ENCODE measurements around the gene ANKRD40.
"Not testable (repeated sequence)": the region's sequence is repeated elsewhere in the genome, so short reads cannot be mapped to it uniquely, and the experiment has no call there.

Gene ANKRD40, protein sequence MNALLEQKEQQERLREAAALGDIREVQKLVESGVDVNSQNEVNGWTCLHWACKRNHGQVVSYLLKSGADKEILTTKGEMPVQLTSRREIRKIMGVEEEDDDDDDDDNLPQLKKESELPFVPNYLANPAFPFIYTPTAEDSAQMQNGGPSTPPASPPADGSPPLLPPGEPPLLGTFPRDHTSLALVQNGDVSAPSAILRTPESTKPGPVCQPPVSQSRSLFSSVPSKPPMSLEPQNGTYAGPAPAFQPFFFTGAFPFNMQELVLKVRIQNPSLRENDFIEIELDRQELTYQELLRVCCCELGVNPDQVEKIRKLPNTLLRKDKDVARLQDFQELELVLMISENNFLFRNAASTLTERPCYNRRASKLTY

DNA sequence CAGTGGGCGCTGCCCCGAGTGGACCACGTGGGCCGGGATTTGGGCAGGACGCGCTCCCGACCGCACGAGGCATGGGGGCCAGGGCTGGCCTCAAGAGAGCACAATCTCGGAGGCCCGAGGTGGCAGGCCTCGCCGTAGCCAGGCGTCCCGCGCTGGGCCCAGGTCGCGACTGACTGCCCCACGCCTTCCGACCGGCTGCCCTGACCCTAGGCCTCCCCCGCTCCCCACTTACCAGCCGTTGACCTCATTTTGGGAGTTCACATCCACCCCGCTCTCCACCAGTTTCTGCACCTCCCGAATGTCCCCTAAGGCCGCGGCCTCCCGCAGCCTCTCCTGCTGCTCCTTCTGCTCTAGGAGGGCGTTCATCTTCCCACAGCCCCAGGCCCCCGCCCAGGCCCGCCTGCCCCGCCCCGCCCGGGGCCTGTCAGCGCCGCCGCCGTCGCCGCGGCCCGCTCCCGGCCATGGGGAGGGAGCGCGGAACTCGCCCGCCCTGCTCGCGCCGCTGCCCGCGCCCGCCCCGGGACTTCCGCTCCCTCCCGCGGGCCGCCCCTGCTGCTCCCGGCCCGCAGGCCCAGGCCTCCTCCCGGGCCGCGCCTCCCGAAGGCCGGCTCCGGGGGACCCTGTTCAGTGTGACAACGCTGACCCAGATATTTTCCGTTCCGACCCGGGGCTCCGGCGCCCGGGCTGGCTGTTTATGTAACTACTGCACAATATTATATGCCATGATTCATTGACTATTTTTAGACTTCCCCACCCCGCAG lies at the start of gene ANKRD40:
Gene ANKRD40 (minus strand): TSS at position 626 of the 761 bp plus-strand sequence. CDS start 260 bp downstream, at position 366.
- DNase-seq = peak; percentile 89

DNA sequence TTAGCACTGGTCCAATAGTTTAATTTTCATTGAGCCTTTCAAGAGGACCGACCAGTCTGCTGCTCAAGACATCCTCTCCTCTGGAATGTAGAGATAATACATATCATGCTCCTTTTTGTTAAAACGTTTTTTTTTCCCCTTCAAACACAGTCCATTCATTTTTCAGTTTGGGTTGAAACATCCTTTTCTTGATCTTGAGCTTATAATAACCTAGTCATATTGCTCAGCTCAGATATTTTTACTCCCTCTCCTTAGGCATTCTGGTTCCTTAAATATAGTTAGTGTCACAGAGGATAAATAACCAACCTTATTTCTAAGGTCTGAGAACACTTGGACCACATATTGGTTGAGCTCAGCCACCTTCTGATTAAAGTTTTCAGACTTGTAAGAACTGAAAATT lies 46.8 kb upstream of the ANKRD40 start:
- DNase-seq = no peak

DNA sequence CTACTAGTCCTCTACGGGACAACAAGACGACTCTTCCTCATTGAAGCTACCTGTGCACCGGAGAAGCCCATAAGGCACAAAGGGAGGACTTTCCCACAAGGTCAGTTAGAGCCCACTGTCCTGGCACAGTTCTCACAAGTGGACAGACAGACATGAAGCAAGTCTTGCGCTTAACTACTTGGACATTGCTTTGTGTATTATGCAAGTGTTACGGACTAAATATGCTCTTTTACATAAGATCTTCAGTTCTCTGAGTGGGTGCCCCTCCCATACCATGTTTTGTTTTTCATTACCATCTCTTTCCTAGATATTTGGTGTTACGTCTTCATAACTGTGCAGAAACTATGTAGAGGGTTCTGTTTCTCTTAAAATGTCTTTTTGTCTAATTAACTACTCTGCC lies 41.5 kb upstream of the ANKRD40 start:
- DNase-seq = no peak

DNA sequence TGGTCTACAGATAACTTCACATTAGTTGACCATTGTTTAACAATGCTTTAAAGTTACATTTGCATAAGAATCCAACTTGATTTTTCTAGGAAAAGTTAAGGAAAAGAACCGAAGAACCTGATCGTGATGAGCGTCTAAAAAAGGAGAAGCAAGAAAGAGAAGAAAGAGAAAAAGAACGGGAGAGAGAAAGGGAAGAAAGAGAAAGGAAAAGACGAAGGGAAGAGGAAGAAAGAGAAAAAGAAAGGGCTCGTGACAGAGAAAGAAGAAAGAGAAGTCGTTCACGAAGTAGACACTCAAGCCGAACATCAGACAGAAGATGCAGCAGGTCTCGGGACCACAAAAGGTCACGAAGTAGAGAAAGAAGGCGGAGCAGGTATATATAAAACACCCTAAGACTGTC lies 37.9 kb upstream of the ANKRD40 start:
- DNase-seq = no peak

DNA sequence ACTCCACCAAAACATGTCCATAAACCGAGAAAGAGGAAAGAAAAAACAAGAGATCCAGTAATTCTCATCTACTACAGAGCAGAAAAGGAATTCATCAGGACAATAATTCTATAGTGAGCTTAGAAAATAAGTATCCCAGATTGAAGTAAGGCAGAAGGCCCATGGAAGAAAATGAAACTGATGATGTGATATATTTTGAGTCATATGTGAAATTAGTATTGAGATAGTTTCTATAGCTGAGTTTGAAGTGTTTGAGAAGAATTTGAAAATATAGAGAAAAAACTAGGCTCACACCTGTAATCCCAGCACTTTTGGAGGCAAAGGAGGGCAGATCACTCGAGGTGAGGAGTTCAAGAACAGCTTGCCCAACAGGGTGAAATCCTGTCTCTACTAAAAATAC lies 31.4 kb upstream of the ANKRD40 start:
- no peak for DNase-seq

DNA sequence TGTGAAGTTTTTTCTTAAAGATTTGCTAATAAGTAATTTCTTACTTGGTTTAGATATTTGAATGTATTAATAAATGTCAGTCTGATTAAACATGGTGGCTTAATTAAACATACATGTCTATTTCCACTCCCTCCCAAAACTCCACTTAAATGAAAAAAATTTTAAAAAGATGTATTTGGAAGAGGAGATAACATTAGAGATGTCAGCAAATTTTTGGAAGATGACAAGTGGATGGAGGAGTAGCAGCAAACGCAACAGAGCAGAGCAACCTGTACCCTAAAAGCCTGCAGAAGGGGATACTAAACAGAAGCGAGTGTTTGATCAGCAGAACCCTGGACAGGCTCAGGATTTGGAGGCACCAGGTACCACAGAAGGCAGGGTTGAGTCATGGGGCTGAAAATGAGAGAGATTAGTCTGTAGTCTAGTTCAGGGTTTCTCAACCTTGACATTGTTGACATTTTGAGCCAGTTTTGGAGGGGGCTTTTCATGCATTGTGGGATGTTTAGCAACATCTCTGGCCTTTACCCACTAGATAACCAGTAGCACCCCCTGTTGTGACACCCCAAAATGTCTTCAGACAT lies 29.5 kb upstream of the ANKRD40 start:
- no peak for DNase-seq

DNA sequence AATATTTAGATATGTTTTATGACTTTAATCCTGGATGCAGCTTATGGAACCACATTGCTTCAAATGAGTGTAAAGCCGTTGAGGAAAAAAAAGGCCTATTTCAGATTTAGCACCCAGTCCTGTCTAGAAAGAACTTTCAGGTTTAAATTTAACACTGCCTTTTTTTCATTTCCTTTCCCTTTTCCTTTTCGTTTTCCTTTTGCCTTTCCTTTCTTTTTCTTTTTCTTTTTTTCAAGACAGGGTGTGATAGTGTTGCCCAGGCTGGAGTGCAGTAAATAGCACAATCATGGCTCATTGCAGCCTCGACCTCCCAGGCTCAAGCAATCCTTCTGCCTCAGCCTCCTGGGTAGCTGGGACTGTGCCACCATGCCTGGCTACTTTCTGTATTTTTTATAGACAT lies 27.6 kb upstream of the ANKRD40 start:
- no peak for DNase-seq

DNA sequence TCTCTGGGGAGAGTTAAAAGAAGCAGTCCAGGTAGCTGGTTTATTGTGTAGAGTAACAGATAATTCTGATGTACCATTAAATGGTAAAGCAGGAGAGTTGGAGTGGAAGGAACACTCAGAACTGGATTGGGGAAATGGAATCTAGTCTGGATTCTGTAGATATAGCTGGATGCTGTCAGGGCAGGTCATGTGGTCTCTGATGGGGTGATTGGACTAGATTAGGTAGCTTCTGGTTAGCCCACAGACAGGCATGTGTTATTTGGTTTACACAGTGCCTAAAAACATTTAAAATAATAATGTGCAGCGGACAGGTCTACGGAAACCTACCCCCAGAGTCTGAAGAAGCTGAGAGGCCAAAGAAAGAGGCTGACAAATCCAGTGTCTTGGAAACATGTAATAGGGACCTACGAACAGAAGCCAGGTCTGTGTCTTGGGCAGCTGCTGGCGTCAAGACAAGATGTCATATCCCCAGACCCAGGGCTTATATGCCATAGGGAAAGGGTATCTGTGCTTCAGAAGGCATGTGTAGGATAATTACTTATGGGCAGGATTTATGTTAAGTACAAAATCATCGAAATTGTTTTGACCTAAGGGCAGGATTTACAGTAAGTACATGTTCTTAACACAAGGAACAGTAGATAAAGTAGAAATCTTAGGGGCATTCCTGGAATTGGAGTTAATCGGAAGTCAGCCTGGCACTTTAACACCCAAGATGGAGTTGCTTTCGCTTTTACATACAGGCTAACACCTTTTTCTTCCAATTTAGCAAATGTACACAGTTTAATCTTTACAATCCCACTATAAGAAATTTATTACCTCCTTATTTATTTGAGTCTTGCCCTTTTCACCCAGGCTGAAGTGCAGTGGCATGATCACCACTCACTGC lies 24.1 kb upstream of the ANKRD40 start:
- DNase-seq = no peak

DNA sequence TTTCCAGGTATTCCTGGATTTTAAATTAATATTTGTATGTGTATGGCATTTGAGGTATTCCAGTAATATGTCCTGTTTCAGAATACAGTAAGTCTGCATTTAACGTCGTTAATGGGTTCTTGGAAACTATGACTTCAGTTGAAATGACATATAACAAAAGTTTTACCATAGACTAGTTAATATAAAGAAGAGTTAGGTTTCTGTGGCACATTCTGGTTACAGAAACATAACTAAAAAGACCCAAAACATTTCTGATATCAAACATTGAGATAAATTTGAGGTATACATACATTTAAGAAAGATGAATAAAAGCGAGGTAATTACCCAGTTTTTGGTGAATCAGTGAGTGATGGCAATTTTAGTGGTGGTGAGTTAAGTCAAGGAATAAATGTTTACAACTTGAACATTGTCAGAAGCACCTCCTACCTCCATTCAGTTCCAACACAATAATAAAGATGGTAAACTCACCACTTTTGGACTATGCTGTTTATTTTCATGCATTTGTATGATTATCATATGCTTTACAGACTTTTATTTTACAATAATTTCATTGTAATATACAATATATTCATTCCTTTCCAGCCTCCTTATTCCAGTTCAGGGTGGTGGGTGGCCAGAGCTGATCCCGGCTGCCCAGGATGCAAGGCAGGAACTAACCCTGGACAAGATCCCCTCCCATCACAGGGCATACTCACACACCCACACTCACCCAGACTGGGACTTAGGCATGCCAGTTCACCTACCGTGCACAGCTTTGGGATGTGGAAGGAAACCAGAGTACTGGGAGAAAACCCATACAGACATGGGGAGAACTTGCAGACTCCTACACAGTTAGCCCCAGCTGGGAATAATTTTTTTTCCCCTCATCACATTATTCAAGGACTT lies 21.4 kb upstream of the ANKRD40 start:
- DNase-seq = no peak

DNA sequence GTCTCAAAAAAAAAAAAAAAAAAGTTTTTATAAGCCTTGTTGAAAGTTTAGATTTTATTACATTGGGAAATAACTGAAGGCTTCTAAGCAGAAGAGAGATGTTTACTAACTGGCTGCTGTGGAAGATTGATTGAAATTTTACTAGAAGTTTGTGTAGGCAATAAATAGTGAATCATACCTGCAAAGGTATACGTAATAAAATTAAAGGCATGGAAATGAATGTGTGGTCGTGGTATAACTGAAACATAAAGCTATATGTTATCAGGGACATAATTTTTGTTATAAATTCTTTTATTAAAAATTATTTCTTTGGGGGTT lies 20.4 kb upstream of the ANKRD40 start:
- DNase-seq = no peak

DNA sequence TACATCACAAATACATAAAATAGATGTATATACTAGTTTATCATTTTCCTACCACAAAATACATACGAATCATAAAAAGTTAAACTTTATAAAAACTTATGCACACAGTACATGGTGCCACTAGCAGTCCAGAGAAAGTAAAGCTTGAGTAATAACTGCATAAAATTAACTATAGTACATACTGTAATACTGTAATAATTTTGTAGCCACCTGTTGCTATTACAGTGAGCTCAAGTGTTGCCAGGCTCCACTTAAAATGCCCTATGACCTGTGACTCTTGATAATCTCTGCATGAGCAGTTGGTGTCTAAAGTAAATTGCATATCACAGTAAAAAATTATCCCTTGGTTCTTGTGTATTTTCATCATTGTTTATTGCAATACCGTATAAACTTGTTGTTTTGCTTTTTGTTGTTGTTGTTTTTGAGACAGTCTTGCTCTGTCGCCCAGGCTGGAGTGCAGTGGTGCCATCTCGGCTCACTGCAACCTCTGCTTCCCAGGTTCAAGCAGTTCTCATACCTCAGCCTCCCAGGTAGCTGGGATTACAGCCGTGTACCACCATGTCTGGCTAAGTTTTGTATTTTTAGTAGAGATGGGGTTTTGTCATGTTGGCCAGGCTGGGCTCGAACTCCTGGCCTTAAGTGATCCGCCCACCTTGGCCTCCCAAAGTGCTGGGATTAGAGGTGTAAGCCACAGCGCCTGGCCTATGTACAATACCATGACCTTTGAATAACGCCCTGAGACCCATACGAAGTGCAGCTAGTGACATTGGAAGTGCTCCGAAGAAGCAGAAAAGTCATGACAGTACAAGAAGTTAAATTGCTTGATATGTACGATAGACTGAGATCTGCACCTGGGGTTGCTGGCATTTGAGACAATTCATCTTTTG lies 18.3 kb upstream of the ANKRD40 start:
- DNase-seq = no peak

DNA sequence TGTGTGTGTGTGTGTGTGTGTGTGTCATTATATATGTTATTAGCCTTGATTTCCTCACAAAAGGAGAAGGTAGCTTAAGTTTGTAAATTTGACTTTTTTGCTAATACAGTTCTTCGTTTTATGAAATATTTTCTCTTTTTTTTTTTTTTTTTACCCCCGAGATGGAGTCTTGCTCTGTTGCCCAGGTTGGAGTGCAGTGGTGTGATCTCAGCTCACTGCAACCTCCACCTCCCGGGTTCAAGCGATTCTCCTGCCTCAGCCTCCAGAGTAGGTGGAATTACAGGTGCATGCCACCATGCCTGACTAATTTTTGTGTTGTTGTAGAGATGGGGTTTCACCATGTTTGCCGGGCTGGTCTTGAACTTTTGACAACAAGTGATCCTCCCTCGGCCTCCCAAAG lies 16.9 kb upstream of the ANKRD40 start:
- DNase-seq = not testable (repeated sequence)

DNA sequence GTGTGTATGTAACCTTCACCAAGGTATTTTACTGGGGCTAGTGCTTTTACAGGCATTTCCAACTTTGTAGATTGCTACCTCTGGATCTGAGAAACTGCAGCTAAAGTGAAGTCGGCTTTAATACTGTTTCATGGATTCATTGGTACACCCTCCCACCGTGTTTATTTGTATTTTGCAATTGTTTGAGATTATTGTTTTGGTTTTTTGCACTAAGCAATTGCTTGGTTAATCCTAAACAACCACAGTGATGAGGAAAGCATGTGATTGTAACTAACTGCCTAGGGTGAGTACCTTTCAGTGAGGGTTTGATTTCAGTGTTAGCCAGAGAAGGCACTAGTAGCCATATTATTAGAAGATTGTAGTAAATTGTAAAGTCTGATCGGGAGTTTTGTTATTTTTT lies 15.0 kb upstream of the ANKRD40 start:
- DNase-seq = no peak

DNA sequence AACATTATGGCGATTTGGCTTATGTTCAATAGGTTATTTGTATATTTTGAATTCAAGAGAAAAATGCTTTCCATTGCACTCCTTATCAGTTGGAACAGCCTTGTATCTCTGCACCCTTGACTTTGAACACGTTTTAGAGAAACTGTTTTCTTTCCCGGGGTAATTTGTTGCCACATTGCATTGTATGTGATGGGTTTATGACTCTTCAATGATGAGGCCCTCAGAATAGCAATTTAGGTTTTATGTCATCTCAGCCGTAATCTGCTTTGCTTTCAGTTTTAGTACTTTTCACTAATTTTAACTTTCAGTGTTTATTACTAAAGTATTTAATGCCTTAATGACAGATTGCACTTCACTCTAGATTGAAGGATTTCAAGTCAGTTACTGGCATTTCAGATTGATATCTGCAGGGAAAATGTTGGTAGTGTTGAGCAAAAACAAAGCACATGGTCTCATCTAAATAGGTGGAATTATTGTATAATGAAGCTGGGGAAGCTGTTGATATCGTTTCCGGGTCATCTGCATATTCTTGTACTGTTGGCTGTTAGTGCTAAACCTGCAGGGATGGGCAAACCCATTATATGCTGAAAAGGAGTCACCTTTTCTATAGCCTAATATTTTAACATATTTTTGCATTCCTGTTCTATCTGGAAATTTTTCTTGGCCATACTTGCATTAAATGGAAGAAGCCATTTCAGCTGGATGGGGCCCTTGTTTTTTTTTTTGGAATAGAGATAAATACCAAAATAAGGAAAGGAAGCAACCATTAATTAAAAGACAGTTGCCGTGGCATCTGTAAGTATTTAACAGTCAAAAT lies 13.7 kb upstream of the ANKRD40 start:
- no peak for DNase-seq

DNA sequence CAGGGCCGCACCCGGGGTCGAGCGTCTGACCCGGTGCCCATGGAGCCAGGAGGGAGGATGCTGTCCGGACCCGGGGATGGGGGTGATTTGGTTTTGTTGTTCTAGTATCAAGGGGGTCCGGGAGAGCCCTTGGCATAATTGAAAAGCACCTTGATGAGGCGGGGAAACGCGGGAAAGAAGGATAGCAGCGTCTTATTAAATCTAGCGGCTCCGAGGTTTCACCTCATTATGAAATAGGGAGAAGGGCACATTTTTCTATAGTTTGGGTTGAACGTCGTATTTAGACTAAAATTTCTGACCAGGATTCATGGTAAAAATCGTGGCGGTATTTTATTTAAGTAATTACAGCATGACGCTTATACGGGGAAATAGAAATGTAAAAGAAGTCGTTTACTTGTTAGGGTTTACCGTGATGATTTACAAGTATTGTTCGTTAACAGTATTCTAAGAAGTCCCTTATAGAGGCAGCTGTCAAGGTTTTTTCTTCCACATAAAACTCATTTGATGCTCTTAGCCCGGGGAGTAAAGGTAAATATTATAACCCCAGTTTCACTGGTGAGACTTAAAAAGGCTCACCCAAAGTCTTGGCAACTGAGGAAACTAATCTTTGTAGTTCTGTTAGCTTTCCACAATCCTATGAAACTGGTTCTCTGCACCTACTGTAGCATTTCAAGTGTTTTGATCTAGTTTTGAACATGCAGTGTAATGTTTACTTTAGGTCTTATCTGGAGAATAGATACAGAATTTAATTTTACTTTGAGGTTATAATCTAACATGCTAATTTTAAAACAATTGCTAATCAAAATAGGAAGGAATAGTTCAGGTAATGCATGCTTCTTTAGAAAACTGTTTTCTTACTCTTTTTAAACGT lies 12.4 kb upstream of the ANKRD40 start:
- no peak for DNase-seq

DNA sequence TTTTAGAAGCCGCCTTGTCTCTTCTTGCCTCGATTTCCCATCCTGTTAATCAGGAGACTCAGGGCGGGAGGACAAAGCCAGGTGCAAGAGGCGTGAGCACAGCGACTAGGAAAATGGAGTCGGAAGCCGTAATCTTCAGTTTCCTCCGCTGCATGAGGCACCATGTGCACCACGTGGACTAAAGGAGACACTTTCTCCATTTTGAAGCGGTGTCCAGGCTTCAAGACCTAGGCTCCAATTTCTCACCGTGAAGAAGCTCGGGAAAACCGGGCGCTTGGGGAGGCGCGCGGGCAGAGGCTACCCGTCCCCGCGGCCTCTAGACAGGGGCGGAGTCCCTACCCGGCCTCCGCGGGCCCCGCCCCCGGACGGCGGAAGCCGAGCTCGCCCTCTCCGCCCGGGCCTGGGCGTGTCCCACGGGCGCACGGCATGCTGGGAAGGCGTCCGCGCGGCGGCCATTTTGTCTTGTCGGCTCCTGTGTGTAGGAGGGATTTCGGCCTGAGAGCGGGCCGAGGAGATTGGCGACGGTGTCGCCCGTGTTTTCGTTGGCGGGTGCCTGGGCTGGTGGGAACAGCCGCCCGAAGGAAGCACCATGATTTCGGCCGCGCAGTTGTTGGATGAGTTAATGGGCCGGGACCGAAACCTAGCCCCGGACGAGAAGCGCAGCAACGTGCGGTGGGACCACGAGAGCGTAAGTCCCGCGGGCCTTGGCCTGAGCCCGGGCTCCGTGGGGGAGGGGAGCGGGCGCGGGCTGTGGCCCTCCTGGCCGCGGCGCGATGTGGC lies 11.6 kb upstream of the ANKRD40 start, which contains the start of gene LUC7L3:
Gene LUC7L3 (plus strand): TSS at position 460 of the 780 bp plus-strand sequence. CDS start 130 bp downstream, at position 590.
- DNase-seq = peak; percentile 93

DNA sequence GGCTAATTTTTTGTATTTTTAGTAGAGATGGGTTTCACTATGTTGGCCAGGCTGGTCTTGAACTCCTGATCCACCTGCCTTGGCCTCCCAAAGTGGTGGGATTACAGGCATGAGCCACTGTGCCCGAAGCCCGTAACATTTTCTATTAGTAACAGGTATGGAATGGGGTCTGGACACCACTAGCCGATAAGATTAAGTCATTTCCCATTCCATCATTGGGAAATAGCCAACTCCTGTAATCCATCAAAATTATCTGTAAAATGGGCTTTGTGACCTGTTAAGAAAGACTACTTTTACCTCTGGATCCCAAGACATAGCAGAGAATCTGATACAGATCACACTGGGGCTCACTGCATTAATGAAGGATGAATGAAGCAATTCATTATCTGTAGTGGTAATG lies 7.8 kb upstream of the ANKRD40 start:
- no peak for DNase-seq

DNA sequence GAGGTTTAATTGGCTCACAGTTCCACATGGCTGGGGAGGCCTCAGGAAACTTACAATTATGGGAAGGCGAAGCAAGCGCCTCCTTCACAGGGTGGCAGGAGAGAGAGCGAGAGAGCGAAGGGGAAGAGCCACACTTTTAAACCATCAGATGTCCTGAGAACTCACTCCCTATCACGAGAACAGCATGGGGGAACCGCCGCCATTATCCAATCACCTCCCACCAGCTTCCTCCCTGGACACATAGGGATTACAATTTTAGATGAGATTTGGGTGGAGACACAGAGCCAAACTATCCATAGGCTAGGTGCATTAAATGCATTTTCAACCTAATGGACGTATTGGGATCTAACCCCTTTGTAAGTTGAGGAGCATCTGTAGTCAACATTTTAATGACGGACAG lies 4.9 kb upstream of the ANKRD40 start:
- no peak for DNase-seq

All from CD4-positive, alpha-beta T cell treated with Interleukin-6 for 4 hours (primary cell).